Vagina (tissue), 2 donors: Measurements from ENCODE around the gene CD93. TPM values are rescaled to one million over a fixed set of nuclear protein-coding genes. Genes with fewer than 3 reads are reported as not detected.

Experiments used
- DNase-seq, 2 donors: peaks; one replicate each; pipeline ENCODE4 v3.0.0-alpha.2; 2017; ENCODE audit errors: extremely low spot score in 2 of 2
- H3K27ac ChIP-seq: fragments of 200-600 bp; sonication (generic); one replicate; pipeline ENCODE4 v1.5.1; 2019
- H3K27me3 ChIP-seq: fragments of 200-600 bp; sonication (generic); one replicate; pipeline ENCODE4 v1.5.1; 2019
- H3K36me3 ChIP-seq, 2 donors: fragments of 200-600 bp; sonication (generic); one replicate each; pipeline ENCODE4 v1.5.1; 2017 to 2019
- H3K4me1 ChIP-seq: fragments of 200-600 bp; sonication (generic); one replicate; pipeline ENCODE4 v1.5.1; 2019
- H3K4me3 ChIP-seq, 2 donors: fragments of 200-600 bp; sonication (generic); 1 replicate in 1 of 2; 2 replicates in 1 of 2; pipeline ENCODE4 v1.5.1; 2016 to 2019
- H3K9me3 ChIP-seq: fragments of 200-600 bp; sonication (generic); one replicate; pipeline ENCODE4 v1.5.1; 2019
- POLR2A ChIP-seq, 2 donors: fragments of 450-650 bp; IDR thresholded peaks; one replicate each; pipeline ENCODE4 v1.6.1; 2017; ENCODE audit warnings: antibody characterized with exemption in 2 of 2, mild to moderate bottlenecking in 2 of 2, moderate library complexity in 2 of 2
- POLR2AphosphoS5 ChIP-seq, 2 donors: sonication (generic); formaldehyde crosslinking; IDR thresholded peaks; one replicate each; pipeline ENCODE4 v1.9.0; 2017; ENCODE audit warnings: antibody characterized with exemption in 2 of 2, mild to moderate bottlenecking in 2 of 2, low read depth in 1 of 2; ENCODE audit not compliant: insufficient read depth in 1 of 2
- intact Hi-C: fragments of 100-400 bp; cut with DNase I; formaldehyde crosslinking; loops from one replicate; pipeline ENCODE4 v1.15.1; 2023
- total RNA-seq: library from RNA; depleted of rRNA; stranded (reverse); fragments of >200 nt; gene quantifications from one replicate; pipeline ENCODE4 v1.2.3, GENCODE V29; 2016
- TF ChIP-seq, protein P1 (sequence below), 3 experiments: fragments of 450-650 bp in 2 of 3; fragments of 200-600 bp in 1 of 3; sonication (generic) in 1 of 3; IDR thresholded peaks; one replicate each; pipeline ENCODE4 v1.5.1; 2017 to 2019; ENCODE audit warnings: antibody characterized with exemption in 3 of 3, mild to moderate bottlenecking in 2 of 3, moderate library complexity in 2 of 3

CD93 gene
- total RNA-seq, 1 donor from 2014 or later: 45.4 TPM

DNA sequence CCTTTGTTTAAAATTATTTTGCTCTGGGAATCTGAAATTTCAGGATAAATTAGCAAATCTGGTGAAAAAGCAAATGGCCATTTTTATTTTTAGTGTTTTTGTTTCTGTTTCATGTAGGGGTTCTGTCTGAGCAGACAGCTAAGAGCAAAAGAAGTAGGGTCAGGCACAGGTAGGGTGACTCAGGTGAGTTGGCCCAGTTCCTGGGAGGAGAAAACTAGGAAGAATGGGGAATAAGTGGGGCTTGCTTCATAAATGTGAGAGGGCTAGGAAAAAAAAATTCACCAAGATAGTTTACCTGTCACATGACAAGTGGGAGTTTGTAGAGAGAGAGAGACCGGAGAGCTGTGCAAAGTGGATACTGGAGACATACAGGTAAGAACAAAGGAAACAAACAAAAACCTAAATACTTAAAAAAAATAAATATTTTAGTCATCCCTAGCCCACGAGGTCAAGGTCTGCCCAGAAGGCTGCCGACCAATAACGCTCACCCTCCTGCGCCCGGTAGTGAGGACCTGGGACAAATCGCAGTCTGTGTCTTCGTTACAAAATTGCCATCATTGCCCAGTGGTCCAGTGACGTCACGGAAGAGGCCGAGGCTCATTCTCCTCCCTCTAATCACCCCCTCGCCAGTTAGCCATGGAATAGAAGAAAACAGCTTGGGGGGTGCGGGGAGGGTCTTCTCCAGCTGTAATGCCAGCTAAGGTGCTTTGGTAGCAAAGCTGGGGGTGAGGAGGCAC is 39.0 kb downstream of the CD93 start:
- Histone ChIP-seq H3K4me1 (peaks cover 50% of the 10 kb centered on the region), H3K36me3 (no peaks in the 10 kb centered on the region), H3K4me3 (peak overlapping the region; percentile 48 to 49), H3K27me3 (no peaks in the 10 kb centered on the region), H3K9me3 (no peaks in the 10 kb centered on the region), H3K27ac (no peak overlapping the region)
- TF ChIP-seq POLR2AphosphoS5 (IDR thresholded peaks at IDR 0.05; ENCODE audit: insufficient read depth in 1 of 2, low read depth in 1 of 2): no peak
- TF ChIP-seq, protein P1, sequence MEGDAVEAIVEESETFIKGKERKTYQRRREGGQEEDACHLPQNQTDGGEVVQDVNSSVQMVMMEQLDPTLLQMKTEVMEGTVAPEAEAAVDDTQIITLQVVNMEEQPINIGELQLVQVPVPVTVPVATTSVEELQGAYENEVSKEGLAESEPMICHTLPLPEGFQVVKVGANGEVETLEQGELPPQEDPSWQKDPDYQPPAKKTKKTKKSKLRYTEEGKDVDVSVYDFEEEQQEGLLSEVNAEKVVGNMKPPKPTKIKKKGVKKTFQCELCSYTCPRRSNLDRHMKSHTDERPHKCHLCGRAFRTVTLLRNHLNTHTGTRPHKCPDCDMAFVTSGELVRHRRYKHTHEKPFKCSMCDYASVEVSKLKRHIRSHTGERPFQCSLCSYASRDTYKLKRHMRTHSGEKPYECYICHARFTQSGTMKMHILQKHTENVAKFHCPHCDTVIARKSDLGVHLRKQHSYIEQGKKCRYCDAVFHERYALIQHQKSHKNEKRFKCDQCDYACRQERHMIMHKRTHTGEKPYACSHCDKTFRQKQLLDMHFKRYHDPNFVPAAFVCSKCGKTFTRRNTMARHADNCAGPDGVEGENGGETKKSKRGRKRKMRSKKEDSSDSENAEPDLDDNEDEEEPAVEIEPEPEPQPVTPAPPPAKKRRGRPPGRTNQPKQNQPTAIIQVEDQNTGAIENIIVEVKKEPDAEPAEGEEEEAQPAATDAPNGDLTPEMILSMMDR (IDR thresholded peaks at IDR 0.05): no peak
- no peak for TF ChIP-seq POLR2A (IDR thresholded peaks at IDR 0.05)
- intact Hi-C loops: loop anchor here (10.0 kb wide), 1 partner anchor 352 kb away; no protein-coding TSS in a partner anchor
- no peak for DNase-seq

DNA sequence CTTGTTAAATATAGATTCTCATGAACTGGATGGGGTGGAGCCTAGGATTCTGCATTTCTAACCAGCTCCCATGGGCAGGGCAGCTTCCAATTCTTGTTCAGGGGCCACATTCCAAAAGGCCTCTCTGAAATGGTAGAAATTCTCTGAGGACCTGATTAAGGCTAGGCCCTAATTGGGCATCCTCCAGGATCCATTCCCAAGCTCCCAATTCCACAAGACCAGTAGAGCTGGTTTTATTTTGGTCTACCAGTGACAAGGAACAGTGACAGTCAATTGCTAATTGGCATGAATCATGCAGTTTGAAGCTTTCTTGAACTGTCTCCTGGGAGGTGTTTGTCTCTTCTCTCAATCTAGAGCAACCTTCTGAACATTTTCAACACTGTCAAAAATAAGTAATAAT is 39.7 kb downstream of the CD93 start:
- Histone ChIP-seq H3K4me1 (peaks cover 47% of the 10 kb centered on the region), H3K27ac (no peak overlapping the region), H3K9me3 (no peaks in the 10 kb centered on the region), H3K36me3 (no peaks in the 10 kb centered on the region), H3K4me3 (peak overlapping the region; percentile 5 to 49), H3K27me3 (no peaks in the 10 kb centered on the region)
- TF ChIP-seq, protein P1 (IDR thresholded peaks at IDR 0.05): no peak
- TF ChIP-seq POLR2AphosphoS5 (IDR thresholded peaks at IDR 0.05; ENCODE audit: insufficient read depth in 1 of 2, low read depth in 1 of 2) (peak in 1 of 2 donors; percentile 21), POLR2A (IDR thresholded peaks at IDR 0.05) (no peak)
- no peak for DNase-seq
- intact Hi-C loops: loop anchor here (10.0 kb wide), 1 partner anchor 352 kb away; no protein-coding TSS in a partner anchor

DNA sequence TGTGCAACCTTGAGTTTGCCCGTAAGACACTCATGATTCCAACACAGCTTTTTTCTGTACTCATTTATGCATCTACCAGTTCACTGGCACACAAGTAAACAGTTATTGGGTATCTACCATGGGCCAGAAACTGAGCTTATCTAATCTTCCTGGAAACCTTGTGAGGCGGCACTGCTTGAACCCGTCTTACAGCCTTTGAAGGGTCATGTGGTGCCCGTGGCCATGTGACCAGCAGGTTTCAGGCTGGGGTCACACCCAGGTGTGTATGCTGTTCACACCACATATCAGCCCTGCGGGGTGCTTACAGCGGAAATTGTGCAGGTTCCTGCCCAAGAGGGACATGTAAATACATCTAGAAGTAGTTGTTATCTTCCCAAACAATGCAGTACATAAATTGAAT is 42.7 kb downstream of the CD93 start:
- Histone ChIP-seq H3K27ac (no peak overlapping the region), H3K9me3 (no peaks in the 10 kb centered on the region), H3K4me1 (peaks cover 18% of the 10 kb centered on the region), H3K4me3 (no peak overlapping the region), H3K36me3 (no peaks in the 10 kb centered on the region), H3K27me3 (no peaks in the 10 kb centered on the region)
- DNase-seq: no peak
- TF ChIP-seq POLR2AphosphoS5 (IDR thresholded peaks at IDR 0.05; ENCODE audit: insufficient read depth in 1 of 2, low read depth in 1 of 2): no peak
- TF ChIP-seq, protein P1 (IDR thresholded peaks at IDR 0.05): no peak
- intact Hi-C loops: loop anchor here (10.0 kb wide), 1 partner anchor 349 kb away; no protein-coding TSS in a partner anchor

DNA sequence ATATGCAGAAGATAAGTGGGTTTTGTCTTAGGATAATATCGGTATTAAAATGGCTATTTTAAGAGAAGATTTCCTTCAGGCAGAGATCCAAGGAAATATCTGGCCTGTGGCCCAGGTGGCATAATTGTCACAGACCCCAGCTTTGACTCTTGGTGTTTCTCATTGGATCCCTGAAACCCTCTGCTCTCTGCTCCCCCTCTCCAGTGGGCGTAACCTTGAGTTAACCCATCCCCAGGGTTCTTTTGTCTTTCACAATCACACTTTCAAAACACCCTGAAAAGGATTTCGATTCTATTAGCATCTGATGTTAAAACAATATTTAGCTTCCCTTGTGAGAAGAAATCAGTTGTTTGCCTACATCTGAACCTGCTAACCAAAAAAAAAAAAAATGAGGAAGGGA is 43.9 kb downstream of the CD93 start:
- H3K4me1 ChIP-seq: peaks cover 7% of the 10 kb centered on the region
- TF ChIP-seq POLR2AphosphoS5 (IDR thresholded peaks at IDR 0.05; ENCODE audit: insufficient read depth in 1 of 2, low read depth in 1 of 2) (no peak), POLR2A (IDR thresholded peaks at IDR 0.05) (no peak)
- TF ChIP-seq, protein P1 (IDR thresholded peaks at IDR 0.05): no peak
- no peaks in the 10 kb centered on the region for H3K27me3 ChIP-seq
- no peak for DNase-seq
- no peak overlapping the region for H3K4me3 ChIP-seq
- no peak overlapping the region for H3K27ac ChIP-seq
- H3K36me3 ChIP-seq: no peaks in the 10 kb centered on the region
- intact Hi-C loops: loop anchor here (10.0 kb wide), 1 partner anchor 347 kb away; no protein-coding TSS in a partner anchor
- H3K9me3 ChIP-seq: no peaks in the 10 kb centered on the region
